Transverse colon (tissue), 4 donors: Measurements from ENCODE around the gene ZNF33A. TPM values are rescaled to one million over a fixed set of nuclear protein-coding genes. Genes with fewer than 3 reads are reported as not detected.
"Not testable (repeated sequence)": the region's sequence is repeated elsewhere in the genome, so short reads cannot be mapped to it uniquely, and the experiment has no call there.

ENCODE experiments used
- DNase-seq: peaks from one replicate; pipeline ENCODE4 v3.0.0-alpha.2; 2019
- H3K27ac ChIP-seq, 4 donors: fragments of 200-600 bp; sonication (generic); 2 replicates each; pipeline ENCODE4 v1.5.1; 2016 to 2018; ENCODE audit warnings: inconsistent platforms in 4 of 4
- H3K27me3 ChIP-seq: fragments of 200-600 bp; sonication (generic); 2 replicates; pipeline ENCODE4 v1.5.1; 2017; ENCODE audit warnings: inconsistent platforms
- H3K36me3 ChIP-seq, 4 donors: fragments of 200-600 bp; sonication (generic); 2 replicates each; pipeline ENCODE4 v1.5.1; 2017 to 2019; ENCODE audit warnings: inconsistent platforms in 4 of 4
- H3K4me1 ChIP-seq, 4 donors: fragments of 200-600 bp; sonication (generic); 2 replicates each; pipeline ENCODE4 v1.5.1; 2017 to 2020; ENCODE audit warnings: inconsistent platforms in 4 of 4
- H3K4me3 ChIP-seq, 4 donors: fragments of 200-600 bp; sonication (generic); 1 replicate in 1 of 4; 2 replicates in 3 of 4; pipeline versions ENCODE4 v1.5.1 to v1.6.1; 2017 to 2019; ENCODE audit warnings: inconsistent platforms in 4 of 4
- H3K9me3 ChIP-seq, 2 donors: fragments of 200-600 bp; sonication (generic); 2 replicates each; pipeline ENCODE4 v1.5.1; 2017 to 2019; ENCODE audit warnings: inconsistent platforms in 2 of 2
- EP300 ChIP-seq: sonication (generic); formaldehyde crosslinking; IDR thresholded peaks from one replicate; pipeline ENCODE4 v1.6.1; 2017; ENCODE audit warnings: antibody characterized with exemption, low read depth
- POLR2A ChIP-seq: fragments of 450-650 bp; IDR thresholded peaks from one replicate; pipeline ENCODE4 v1.6.1; 2016; ENCODE audit warnings: antibody characterized with exemption, mild to moderate bottlenecking, moderate library complexity
- POLR2AphosphoS5 ChIP-seq, 3 donors: sonication (generic); formaldehyde crosslinking; IDR thresholded peaks; one replicate each; pipeline ENCODE4 v1.6.1; 2016; ENCODE audit warnings: antibody characterized with exemption in 3 of 3
- WGBS, 2 donors: methylation state at CpG; one replicate each; pipeline ENCODE4 v1.1.5; 2018; ENCODE audit warnings: low coverage in 1 of 2; 5-methylcytosine and 5-hydroxymethylcytosine counted together
- in situ Hi-C, 4 donors: fragments of 200-750 bp; cut with MboI; loops; one replicate each; pipeline versions ENCODE4 v1.15.0 to v1.15.1; 2017; ENCODE audit warnings: low sequenced_read_pairs in 3 of 4, low pct_ligation_motif_present in 1 of 4, low pct_unique_long_range_greater_than_20kb in 1 of 4
- intact Hi-C: fragments of 100-400 bp; cut with DNase I; formaldehyde crosslinking; loops from one replicate; pipeline ENCODE4 v1.15.1; 2023; ENCODE audit warnings: low total_unique reads
- total RNA-seq, 4 donors: library from RNA; depleted of rRNA; stranded (reverse); fragments of >200 nt; gene quantifications; one replicate each; pipeline ENCODE4 v1.1.0, GENCODE V29; 2016
- TF ChIP-seq, protein P1 (sequence below), 5 experiments: fragments of 200-600 bp in 3 of 5; fragments of 450-650 bp in 2 of 5; sonication (generic) in 3 of 5; IDR thresholded peaks; 1 replicate in 2 of 5; 2 replicates in 3 of 5; pipeline ENCODE4 v1.5.1; 2016 to 2017; ENCODE audit warnings: antibody characterized with exemption in 5 of 5, inconsistent platforms in 3 of 5, mild to moderate bottlenecking in 2 of 5, moderate library complexity in 1 of 5

ZNF33A gene
- total RNA-seq, 4 donors from 2014 or later, result 17.3 to 51.1 (median 25.5) TPM

DNA sequence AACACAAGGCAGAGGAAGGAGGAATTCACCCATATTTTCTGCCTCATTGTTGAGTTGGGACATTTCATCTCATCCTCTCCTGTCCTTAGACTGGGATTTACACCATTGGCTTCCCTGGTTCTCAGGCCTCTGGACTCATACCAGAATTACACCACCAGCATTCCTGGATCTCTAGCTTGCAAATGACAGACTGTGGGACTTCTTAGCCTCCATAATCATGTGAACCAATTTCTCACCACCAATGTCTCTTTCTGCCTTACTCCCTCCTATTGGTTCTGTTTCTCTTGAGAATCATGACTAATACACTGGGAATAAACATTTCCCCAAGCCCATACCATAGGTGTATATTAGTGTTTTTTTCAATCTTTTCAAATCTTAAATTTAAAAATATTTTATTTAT lies 2.9 kb upstream of the ZNF33A start:
- Histone ChIP-seq H3K9me3 (no peaks in the 10 kb centered on the region), H3K27me3 (no peaks in the 10 kb centered on the region), H3K4me3 (no peak overlapping the region), H3K4me1 (peaks cover 4 to 15% (median 10%) of the 10 kb centered on the region in 4 donors), H3K27ac (no peak overlapping the region), H3K36me3 (peaks cover 0 to under 1% (median 0%) of the 10 kb centered on the region in 4 donors)
- intact Hi-C loops (no loop called here), in situ Hi-C loops (loop anchor here in 2 of 4 donors (10.0 to 25.0 kb wide), 2 partner anchors 87 to 145 kb away; partner anchors contain the start of genes ZNF248 (in 1 of the 2) and ZNF37A (in 1 of the 2))
- no peak for TF ChIP-seq POLR2AphosphoS5 (IDR thresholded peaks at IDR 0.05)
- TF ChIP-seq, protein P1, sequence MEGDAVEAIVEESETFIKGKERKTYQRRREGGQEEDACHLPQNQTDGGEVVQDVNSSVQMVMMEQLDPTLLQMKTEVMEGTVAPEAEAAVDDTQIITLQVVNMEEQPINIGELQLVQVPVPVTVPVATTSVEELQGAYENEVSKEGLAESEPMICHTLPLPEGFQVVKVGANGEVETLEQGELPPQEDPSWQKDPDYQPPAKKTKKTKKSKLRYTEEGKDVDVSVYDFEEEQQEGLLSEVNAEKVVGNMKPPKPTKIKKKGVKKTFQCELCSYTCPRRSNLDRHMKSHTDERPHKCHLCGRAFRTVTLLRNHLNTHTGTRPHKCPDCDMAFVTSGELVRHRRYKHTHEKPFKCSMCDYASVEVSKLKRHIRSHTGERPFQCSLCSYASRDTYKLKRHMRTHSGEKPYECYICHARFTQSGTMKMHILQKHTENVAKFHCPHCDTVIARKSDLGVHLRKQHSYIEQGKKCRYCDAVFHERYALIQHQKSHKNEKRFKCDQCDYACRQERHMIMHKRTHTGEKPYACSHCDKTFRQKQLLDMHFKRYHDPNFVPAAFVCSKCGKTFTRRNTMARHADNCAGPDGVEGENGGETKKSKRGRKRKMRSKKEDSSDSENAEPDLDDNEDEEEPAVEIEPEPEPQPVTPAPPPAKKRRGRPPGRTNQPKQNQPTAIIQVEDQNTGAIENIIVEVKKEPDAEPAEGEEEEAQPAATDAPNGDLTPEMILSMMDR (IDR thresholded peaks at IDR 0.05), result no peak
- TF ChIP-seq EP300, result no peak
- TF ChIP-seq POLR2A, result no peak
- DNase-seq, result no peak

DNA sequence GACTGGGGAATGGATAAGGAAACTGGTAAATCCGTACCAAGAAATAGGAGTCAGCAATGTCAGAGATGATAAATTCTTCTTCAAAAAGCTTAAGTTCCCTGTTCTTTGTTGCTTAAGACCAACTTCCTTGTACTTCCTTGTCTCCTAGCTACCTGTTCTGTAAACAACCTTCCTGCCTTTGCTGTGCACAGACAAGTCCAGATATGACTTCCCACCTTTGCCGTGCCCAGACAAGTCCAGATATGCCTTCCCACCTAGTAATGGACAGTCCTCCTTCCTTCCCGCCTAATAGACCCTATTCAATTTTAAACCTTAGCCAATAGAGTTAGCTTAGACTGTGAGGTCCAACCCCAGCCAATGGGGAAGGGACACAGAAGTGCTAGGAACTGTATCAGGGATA lies 2.5 kb upstream of the ZNF33A start:
- intact Hi-C loops, result no loop called here

DNA sequence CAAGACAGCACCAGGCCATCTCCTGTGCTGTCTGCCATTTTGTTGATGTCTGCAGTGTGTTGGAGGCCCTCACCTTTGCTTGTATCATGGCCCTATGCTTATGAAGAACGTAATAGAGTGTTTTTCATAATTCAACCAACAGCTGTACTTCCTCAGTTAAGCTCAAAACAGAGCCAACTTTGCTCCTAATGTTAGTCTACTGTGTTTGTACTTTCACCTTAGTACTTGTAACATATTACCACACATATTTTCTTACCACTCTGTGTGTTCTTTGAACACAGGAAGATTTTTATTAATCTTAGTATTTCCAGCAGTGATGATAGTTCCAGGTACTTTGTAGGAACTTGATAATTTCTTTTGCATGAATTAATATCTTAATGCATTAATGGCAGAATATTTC lies 5.9 kb downstream of the ZNF33A start:
- TF ChIP-seq POLR2AphosphoS5 (IDR thresholded peaks at IDR 0.05), result no peak
- no peak for TF ChIP-seq EP300
- no peak for TF ChIP-seq POLR2A
- TF ChIP-seq, protein P1 (IDR thresholded peaks at IDR 0.05), result no peak
- Histone ChIP-seq H3K27me3 (no peaks in the 10 kb centered on the region), H3K4me3 (no peak overlapping the region), H3K36me3 (peaks cover 0 to 66% (median 25%) of the 10 kb centered on the region in 4 donors), H3K27ac (no peak overlapping the region), H3K9me3 (no peaks in the 10 kb centered on the region), H3K4me1 (peaks cover 4 to 8% (median 7%) of the 10 kb centered on the region in 4 donors)
- in situ Hi-C loops, result loop anchor here in 1 of 4 donors (25.0 kb wide), 1 partner anchor 154 kb away; the partner anchor contains the start of gene ZNF248
- intact Hi-C loops, result no loop called here
- no peak for DNase-seq
- 73 to 95% methylated on average over 1 of the region's 1 CpG for WGBS, 2 donors

More for the DNA sequence above, 2.5 kb upstream of the ZNF33A start:
- H3K9me3 ChIP-seq, result no peaks in the 10 kb centered on the region
- DNase-seq, result no peak
- 69 to 82% methylated on average over 2 to 3 of the region's 3 CpGs for WGBS, 2 donors
- TF ChIP-seq, protein P1 (IDR thresholded peaks at IDR 0.05), result no peak
- TF ChIP-seq POLR2AphosphoS5 (IDR thresholded peaks at IDR 0.05) (no peak), EP300 (no peak), POLR2A (no peak)
- H3K36me3 ChIP-seq, result peaks cover 0 to 4% (median under 1%) of the 10 kb centered on the region in 4 donors
- H3K4me3 ChIP-seq, result no peak overlapping the region
- H3K27ac ChIP-seq, result no peak overlapping the region
- peaks cover 4 to 15% (median 10%) of the 10 kb centered on the region in 4 donors for H3K4me1 ChIP-seq
- no peaks in the 10 kb centered on the region for H3K27me3 ChIP-seq
- in situ Hi-C loops, result loop anchor here in 2 of 4 donors (10.0 to 25.0 kb wide), 2 partner anchors 87 to 146 kb away; partner anchors contain the start of genes ZNF248 (in 1 of the 2) and ZNF37A (in 1 of the 2)

DNA sequence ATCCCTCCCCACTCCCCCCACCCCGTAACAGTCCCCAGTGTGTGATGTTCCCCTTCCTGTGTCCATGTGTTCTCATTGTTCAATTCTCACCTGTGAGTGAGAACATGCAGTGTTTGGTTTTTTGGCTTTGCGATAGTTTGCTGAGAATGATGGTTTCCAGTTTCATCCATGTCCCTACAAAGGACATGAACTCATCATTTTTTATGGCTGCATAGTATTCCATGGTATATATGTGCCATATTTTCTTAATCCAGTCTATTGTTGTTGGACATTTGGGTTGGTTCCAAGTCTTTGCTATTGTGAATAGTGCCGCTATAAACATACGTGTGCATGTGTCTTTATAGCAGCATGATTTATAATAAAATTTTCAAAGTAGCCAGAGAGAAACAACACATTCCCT lies 8.6 kb downstream of the ZNF33A start:
- H3K4me1 ChIP-seq, H3K4me3 ChIP-seq, H3K27me3 ChIP-seq, H3K9me3 ChIP-seq, DNase-seq, H3K27ac ChIP-seq, intact Hi-C loops: not testable (repeated sequence)
- in situ Hi-C loops, result loop anchor here in 1 of 4 donors (25.0 kb wide), 1 partner anchor 157 kb away; the partner anchor contains the start of gene ZNF248
- peaks cover 0 to 65% (median 23%) of the 10 kb centered on the region in 4 donors for H3K36me3 ChIP-seq
- 63 to 100% methylated on average over 2 to 4 of the region's 4 CpGs for WGBS, 2 donors

DNA sequence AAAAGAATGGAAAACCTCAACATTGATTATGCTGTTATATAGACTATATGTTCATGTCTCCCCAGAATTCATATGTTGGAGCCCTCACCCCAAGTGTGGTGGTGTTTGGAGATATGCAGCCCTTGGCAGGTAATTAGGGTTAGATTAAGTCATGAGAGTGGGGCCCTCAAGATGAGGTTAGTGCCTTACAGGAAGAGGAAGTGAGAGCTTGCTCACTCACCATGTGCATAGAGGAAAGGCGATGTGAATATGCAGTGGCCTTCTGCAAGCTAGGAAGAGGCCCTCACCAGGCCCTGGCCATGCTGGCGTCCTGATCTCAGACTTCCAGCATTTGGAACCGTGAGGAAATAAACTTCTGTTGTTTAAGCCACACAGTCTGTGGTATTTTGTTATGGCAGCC lies 14.8 kb downstream of the ZNF33A start:
- Histone ChIP-seq H3K4me1 (no peaks in the 10 kb centered on the region), H3K9me3 (no peaks in the 10 kb centered on the region), H3K36me3 (peaks cover 0 to 53% (median 14%) of the 10 kb centered on the region in 4 donors), H3K4me3 (no peak overlapping the region), H3K27me3 (no peaks in the 10 kb centered on the region), H3K27ac (no peak overlapping the region)
- in situ Hi-C loops, result no loop called here
- WGBS, 2 donors, result 67 to 75% methylated on average over 1 to 3 of the region's 3 CpGs
- TF ChIP-seq EP300 (no peak), POLR2AphosphoS5 (IDR thresholded peaks at IDR 0.05) (no peak), POLR2A (no peak)
- TF ChIP-seq, protein P1 (IDR thresholded peaks at IDR 0.05), result no peak
- intact Hi-C loops, result no loop called here
- no peak for DNase-seq
